HL-60/S4 treated with retinoic acid at 250 ng/mL for 4 days and 3 days (cell line): ENCODE measurements around the gene COLEC11.

Experiments
- in situ Hi-C: fragments of 300-500 bp; cut with MboI; formaldehyde crosslinking; loops from 2 replicates; pipeline ENCODE4 v1.7.0; 2022; ENCODE audit warnings: low sequenced_read_pairs

Gene COLEC11

GRCh38 chr2:3637311-3637675, 42.4 kb downstream of the COLEC11 start:
- in situ Hi-C loops, result no loop called here

- in situ Hi-C loops, result no loop called here
Measured at GRCh38 chr2:3637692-3638455, 43.0 kb downstream of the COLEC11 start.

DNA sequence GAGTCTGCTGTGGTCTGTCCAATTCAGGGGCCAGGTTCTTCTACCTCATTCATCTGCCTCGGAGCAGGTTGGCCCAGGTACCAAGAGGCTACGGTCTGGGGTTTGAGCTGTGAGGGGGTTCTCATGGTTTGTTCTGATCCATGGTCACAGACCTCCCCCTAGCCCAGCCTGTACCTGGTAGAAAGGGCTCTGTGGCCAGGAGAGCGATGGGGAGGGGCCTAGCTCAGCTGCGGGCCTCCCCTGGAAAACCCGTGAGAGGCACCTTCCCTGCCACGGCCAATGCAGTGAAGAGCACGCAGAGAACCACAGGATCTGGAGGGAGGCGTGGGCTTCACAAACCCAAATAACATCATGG, 43.5 kb downstream of the COLEC11 start:
- in situ Hi-C loops, result no loop called here

GRCh38 chr2:3639015-3639630, 44.2 kb downstream of the COLEC11 start:
- in situ Hi-C loops, result no loop called here

DNA sequence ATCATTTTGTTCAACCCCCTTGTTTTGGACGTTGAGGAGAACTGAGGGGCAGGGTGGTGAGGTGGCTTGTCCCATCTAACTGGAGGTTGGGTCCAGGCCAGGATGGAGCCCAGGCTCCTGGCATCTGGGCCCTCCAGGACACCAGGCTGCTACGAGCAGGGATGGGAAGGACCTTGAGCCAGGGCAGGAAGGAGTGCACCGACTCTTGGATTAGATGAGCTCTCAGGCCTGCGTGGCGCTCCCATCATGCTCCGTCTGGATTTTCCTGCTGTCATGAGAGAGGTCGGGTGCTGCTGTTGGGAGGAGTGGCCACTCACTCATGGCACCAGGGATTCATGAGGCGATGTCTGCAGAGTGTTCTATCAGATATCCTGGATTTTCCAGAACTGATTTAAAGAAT, 44.7 kb downstream of the COLEC11 start:
- in situ Hi-C loops, result no loop called here

DNA sequence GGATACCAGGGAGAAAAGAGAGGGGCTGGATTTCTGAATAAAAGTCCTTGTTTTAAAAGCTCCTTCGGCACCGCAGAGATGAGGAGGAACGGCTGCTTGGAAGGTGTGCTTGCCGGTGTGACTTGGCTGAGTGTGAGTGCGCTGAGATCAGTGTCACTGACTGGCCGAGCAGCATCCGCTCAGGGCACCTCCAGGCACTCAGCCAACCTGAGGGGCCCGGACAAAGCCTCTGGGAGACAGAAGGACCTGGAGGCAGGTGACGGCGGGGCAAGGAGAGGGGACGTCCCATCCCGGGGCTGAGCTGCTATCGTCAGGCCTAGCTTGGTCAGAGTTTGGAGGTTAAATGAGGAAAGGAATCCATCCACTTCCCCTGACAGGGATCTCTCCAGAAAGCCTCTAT, 46.3 kb downstream of the COLEC11 start:
- in situ Hi-C loops, result no loop called here

GRCh38 chr2:3641841-3642421, 47.0 kb downstream of the COLEC11 start:
- in situ Hi-C loops, result no loop called here

DNA sequence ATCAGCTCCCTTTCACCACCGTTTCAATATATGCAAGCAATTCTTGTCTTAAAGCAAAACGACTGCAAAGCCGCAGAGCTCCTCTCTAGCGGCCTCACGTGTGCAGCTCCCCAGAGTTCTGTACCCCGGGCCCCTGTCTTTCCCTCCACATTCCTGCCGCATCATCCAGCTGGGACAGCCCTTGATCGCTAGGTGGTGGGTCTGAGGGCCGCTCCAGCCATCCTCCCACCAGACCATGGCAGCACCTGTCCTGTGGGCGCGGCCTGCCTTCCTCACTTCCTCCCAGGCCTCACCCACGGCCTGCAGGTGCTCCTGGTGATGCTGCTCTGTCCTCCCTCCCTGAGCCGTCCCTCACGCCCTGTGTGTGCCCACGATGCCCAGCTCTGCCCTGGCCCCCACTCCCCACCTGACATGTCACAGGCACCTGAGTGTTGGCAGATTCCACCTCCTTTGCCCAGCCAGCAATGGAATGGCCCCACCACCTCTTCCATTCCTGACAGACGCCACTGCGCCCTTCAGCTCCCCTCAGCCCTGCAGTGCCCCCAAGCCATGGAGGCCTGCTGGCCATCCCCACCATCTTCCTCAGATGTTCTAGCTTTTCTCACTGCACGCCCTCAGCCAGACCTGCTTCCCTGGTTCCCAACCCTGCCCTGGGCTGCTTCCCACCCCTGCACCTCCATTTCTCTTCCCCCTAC, 47.8 kb downstream of the COLEC11 start:
- in situ Hi-C loops, result no loop called here

- in situ Hi-C loops, result no loop called here
Measured at GRCh38 chr2:3643371-3644245, 48.7 kb downstream of the COLEC11 start.

- in situ Hi-C loops, result no loop called here
Measured at GRCh38 chr2:3644246-3644525, 49.3 kb downstream of the COLEC11 start.

GRCh38 chr2:3644891-3645605, 50.1 kb downstream of the COLEC11 start:
- in situ Hi-C loops, result no loop called here

GRCh38 chr2:3645745-3646389, 51.0 kb downstream of the COLEC11 start:
- in situ Hi-C loops, result no loop called here

DNA sequence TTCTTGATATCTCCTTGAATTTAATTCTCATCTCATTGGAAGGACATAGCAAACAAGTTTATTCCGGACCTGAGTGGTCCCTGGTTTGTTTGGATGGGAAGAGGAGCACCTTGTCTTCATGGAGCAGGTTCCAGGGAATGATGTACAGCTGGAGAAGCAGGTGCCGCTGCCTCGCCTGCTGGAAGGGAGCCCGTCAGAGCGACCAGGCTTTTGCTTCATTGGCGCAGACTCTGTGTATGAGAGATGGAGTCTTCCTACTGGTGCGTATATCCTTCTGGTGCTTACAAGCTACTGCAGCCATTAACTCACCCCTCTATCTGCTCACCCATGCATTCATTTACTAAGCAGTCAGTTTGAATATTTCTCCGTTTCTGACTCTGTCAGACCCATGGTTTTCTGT, 51.5 kb downstream of the COLEC11 start:
- in situ Hi-C loops, result no loop called here

DNA sequence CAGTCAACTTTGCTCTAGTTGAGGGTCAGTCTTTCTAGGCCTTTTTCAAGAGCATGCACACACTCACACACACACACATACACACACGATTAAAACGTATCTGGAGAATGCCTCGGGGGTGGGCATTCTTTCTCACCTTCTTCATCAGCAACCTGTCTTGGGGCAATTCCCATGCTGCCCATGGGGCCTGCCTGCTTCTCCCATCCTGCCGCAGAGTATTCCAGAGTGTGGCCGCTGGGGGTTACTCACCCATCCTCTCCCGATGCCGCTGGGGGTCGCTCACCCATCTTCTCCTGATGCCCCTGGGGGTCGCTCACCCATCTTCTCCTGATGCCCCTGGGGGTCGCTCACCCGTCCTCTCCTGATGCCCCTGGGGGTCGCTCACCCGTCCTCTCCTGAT, 52.3 kb downstream of the COLEC11 start:
- in situ Hi-C loops, result no loop called here

GRCh38 chr2:3647831-3648651, 53.1 kb downstream of the COLEC11 start:
- in situ Hi-C loops, result no loop called here

GRCh38 chr2:3648652-3649177, 53.8 kb downstream of the COLEC11 start:
- in situ Hi-C loops, result no loop called here

DNA sequence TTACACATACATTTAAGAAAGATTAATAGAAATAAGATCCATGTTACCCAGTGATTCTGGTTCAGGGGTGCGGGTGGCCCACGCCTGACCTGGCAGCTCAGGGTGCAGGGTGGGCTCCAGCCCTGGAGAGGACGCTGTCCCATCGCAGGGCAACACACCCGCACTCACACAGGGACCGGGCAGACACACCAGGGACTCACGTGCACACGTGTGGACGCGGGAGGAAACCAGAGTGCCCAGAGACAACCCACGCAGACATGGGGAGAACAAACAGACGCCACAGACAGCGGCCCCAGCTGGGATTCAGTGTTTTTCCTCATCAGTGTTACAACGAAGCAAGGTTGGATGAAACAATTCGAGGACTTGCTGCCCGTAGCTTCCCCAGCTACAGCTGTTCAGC, 54.7 kb downstream of the COLEC11 start:
- in situ Hi-C loops, result no loop called here

GRCh38 chr2:3650140-3650920, 55.4 kb downstream of the COLEC11 start:
- in situ Hi-C loops, result loop anchor here (25.0 kb wide), 1 partner anchor 1538 kb away; no protein-coding TSS in a partner anchor
